ENCODE results near the gene EHD1. TPM values are rescaled to one million over a fixed set of nuclear protein-coding genes. Genes with fewer than 3 reads are reported as not detected.

The EHD1 gene
- total and polyA plus RNA-seq, 2 of the 8 experiments (the other 6 are each of a cell fraction or from before 2014, with no cell fraction given), result 31.5 to 42.9 TPM

DNA sequence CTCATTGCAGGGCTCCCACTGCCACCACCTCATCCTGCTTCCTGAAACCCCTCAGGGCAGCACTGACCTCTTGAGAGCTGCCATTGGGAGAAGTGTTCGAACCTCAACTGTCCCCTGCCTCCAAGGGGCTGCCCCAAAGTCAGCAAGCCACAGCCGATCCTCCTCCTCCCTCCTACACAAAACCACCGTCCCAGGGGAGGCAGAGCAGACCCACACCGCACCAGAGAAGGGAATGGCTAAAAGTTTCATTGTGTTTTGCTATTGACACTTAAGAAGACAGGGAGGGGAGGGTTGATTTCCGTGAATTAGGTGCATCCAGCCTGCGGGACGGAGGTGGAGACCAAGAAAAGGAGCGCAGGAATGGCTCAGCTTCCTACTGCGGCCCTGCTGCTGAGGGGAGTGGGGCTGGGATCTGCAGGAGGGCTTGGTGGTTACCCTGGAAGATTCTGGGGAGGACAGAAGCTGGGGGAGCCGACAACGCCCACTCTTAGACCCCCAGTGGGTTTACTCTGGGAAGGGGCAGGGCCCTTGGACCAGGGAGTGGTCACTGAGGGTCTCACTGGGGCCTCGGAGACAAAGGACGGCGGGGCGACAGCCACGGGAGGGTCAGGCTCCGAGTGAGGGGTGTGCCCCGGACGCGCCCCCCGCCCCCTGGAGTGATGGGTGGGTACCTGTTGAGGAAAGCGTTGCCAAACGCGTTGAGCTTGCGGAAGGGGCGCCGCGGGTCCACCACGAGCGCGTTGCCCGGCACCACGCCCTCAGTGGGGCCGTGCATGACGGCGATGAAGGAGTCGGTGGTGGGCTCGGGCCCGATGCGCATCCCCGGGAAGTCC lies 815 bp downstream of the EHD1 start (continued):
- TF ChIP-seq FOSL1 (IDR thresholded peaks at IDR 0.05; ENCODE audit: insufficient read depth, low read depth, low read length) (no peak), KDM1A (IDR thresholded peaks at IDR 0.05; ENCODE audit: borderline replicate concordance, low read length) (no peak), HDAC2 (IDR thresholded peaks at IDR 0.05; ENCODE audit: borderline replicate concordance in 1 of 2, low read depth in 2 of 2, low read length in 2 of 2) (no peak), YY1 (IDR thresholded peaks at IDR 0.05; ENCODE audit: low read depth, low read length) (no peak), ZNF274 (IDR thresholded peaks at IDR 0.05; ENCODE audit: borderline replicate concordance, extremely low read depth, low read length) (no peak), CREB1 (IDR thresholded peaks at IDR 0.05) (no peak), SP2 (IDR thresholded peaks at IDR 0.05; ENCODE audit: low read length) (no peak)
